ENCODE results near the gene LRRC3B. TPM values are rescaled to one million over a fixed set of nuclear protein-coding genes. Genes with fewer than 3 reads are reported as not detected.

The LRRC3B gene
- total and polyA plus RNA-seq, 2 donors (not counting 1 experiment from before 2014, with no cell fraction given): not detected

- Histone ChIP-seq H3K4me2 (replicated peaks; ENCODE audit: low read depth, low read length, poor library complexity, severe bottlenecking) (no peak overlapping the region), H3K9me3 (ENCODE audit: control extremely low read depth in 1 of 3, control insufficient read depth in 2 of 3, insufficient read depth in 1 of 3, low read length in 2 of 3) (peaks cover 0 to 20% (median 0%) of the 10 kb centered on the region in 3 donors), H4K20me1 (ENCODE audit: control insufficient read depth, insufficient read depth, low read length, poor library complexity, severe bottlenecking) (no peaks in the 10 kb centered on the region), H3K4me3 (ENCODE audit: control extremely low read depth in 1 of 5, extremely low read depth in 1 of 5, insufficient read depth in 1 of 5, low read depth in 2 of 5, low read length in 4 of 5) (no peak overlapping the region), H3K27me3 (replicated peaks in 1 of 4; ENCODE audit: control extremely low read depth in 1 of 4, control insufficient read depth in 3 of 4, insufficient read depth in 4 of 4, low read length in 3 of 4) (peaks cover 0 to 29% (median 6%) of the 10 kb centered on the region in 4 experiments), H3K36me3 (replicated peaks in 1 of 2; ENCODE audit: control extremely low read depth in 1 of 2, control insufficient read depth in 1 of 2, extremely low read depth in 1 of 2, insufficient read depth in 2 of 2, low read length in 1 of 2) (no peaks in the 10 kb centered on the region), H3K79me2 (ENCODE audit: control insufficient read depth, insufficient read depth, low read length) (no peaks in the 10 kb centered on the region), H2AFZ (ENCODE audit: insufficient read depth, low read depth, low read length, poor library complexity, severe bottlenecking) (no peak overlapping the region), H3K4me1 (ENCODE audit: control insufficient read depth in 2 of 2, insufficient read depth in 2 of 2, low read length in 2 of 2) (no peaks in the 10 kb centered on the region), H3K9ac (ENCODE audit: low read length) (no peak overlapping the region), H3K27ac (ENCODE audit: low read length in 2 of 2) (no peak overlapping the region)
- CTCF ChIA-PET: no interaction called here
- Mint-ChIP-seq H3K27me3 (peaks cover 36% of the 10 kb centered on the region), H3K9me3 (ENCODE audit: insufficient read depth) (no peaks in the 10 kb centered on the region), H3K4me1 (no peaks in the 10 kb centered on the region), H3K27ac (no peak overlapping the region), H3K4me3 (no peak overlapping the region)
- intact Hi-C loops (cut with micrococcal nuclease): no loop called here
- ATAC-seq (ENCODE audit: low read depth) (no peak), DNase-seq (no peak)
- POLR2A ChIA-PET: no interaction called here
- TF ChIP-seq EZH2 (IDR thresholded peaks at IDR 0.05; ENCODE audit: borderline replicate concordance, insufficient read depth, low read depth, low read length, poor library complexity, severe bottlenecking) (no peak), CTCF (IDR thresholded peaks at IDR 0.05) (no peak)
- 46% methylated on average over 13 of the region's 13 CpGs for WGBS (ENCODE audit: insufficient coverage)
These were observed 2.6 kb downstream of the LRRC3B start for GRCh38 chr3:26625187-26625586.

GRCh38 chr3:26627080-26627479 lies 4.5 kb downstream of the LRRC3B start:
- ChIA-PET POLR2A (no interaction called here), CTCF (no interaction called here)
- Histone ChIP-seq H3K79me2 (ENCODE audit: control insufficient read depth, insufficient read depth, low read length) (no peaks in the 10 kb centered on the region), H4K20me1 (ENCODE audit: control insufficient read depth, insufficient read depth, low read length, poor library complexity, severe bottlenecking) (no peaks in the 10 kb centered on the region), H3K36me3 (replicated peaks in 1 of 2; ENCODE audit: control extremely low read depth in 1 of 2, control insufficient read depth in 1 of 2, extremely low read depth in 1 of 2, insufficient read depth in 2 of 2, low read length in 1 of 2) (no peaks in the 10 kb centered on the region), H3K27me3 (replicated peaks in 1 of 4; ENCODE audit: control extremely low read depth in 1 of 4, control insufficient read depth in 3 of 4, insufficient read depth in 4 of 4, low read length in 3 of 4) (peaks cover 0 to 26% (median 5%) of the 10 kb centered on the region in 4 experiments), H3K27ac (ENCODE audit: low read length in 2 of 2) (no peak overlapping the region), H3K9me3 (ENCODE audit: control extremely low read depth in 1 of 3, control insufficient read depth in 2 of 3, insufficient read depth in 1 of 3, low read length in 2 of 3) (peaks cover 0 to 20% (median 0%) of the 10 kb centered on the region in 3 donors), H2AFZ (ENCODE audit: insufficient read depth, low read depth, low read length, poor library complexity, severe bottlenecking) (no peak overlapping the region), H3K4me1 (ENCODE audit: control insufficient read depth in 2 of 2, insufficient read depth in 2 of 2, low read length in 2 of 2) (no peaks in the 10 kb centered on the region), H3K4me2 (replicated peaks; ENCODE audit: low read depth, low read length, poor library complexity, severe bottlenecking) (no peak overlapping the region), H3K9ac (ENCODE audit: low read length) (no peak overlapping the region), H3K4me3 (ENCODE audit: control extremely low read depth in 1 of 5, extremely low read depth in 1 of 5, insufficient read depth in 1 of 5, low read depth in 2 of 5, low read length in 4 of 5) (no peak overlapping the region)
- H3K4me3 Mint-ChIP-seq: no peak overlapping the region
- TF ChIP-seq CTCF (IDR thresholded peaks at IDR 0.05) (no peak), EZH2 (IDR thresholded peaks at IDR 0.05; ENCODE audit: borderline replicate concordance, insufficient read depth, low read depth, low read length, poor library complexity, severe bottlenecking) (no peak)
- H3K27me3 Mint-ChIP-seq: peaks cover 23% of the 10 kb centered on the region
- no peak overlapping the region for H3K27ac Mint-ChIP-seq
- H3K4me1 Mint-ChIP-seq: no peaks in the 10 kb centered on the region
- DNase-seq (no peak), ATAC-seq (ENCODE audit: low read depth) (no peak)
- no peaks in the 10 kb centered on the region for H3K9me3 Mint-ChIP-seq (ENCODE audit: insufficient read depth)
- intact Hi-C loops (cut with micrococcal nuclease): no loop called here
- WGBS (ENCODE audit: insufficient coverage): 87% methylated on average over 4 of the region's 4 CpGs
